Stimulated activated CD8-positive, alpha-beta memory T cell treated with anti-CD3 and anti-CD28 coated beads, Interleukin-4, amount 100 ng/mL, for 4 hours (primary cell): ENCODE data around the gene DSC2.
"Not testable (repeated sequence)": the region's sequence is repeated elsewhere in the genome, so short reads cannot be mapped to it uniquely, and the experiment has no call there.

Experiments
- DNase-seq, 2 donors: peaks; one replicate each; pipeline ENCODE4 v3.0.0-alpha.2; 2020; ENCODE audit warnings: low read depth in 2 of 2, low spot score in 1 of 2

DSC2 gene

DNA sequence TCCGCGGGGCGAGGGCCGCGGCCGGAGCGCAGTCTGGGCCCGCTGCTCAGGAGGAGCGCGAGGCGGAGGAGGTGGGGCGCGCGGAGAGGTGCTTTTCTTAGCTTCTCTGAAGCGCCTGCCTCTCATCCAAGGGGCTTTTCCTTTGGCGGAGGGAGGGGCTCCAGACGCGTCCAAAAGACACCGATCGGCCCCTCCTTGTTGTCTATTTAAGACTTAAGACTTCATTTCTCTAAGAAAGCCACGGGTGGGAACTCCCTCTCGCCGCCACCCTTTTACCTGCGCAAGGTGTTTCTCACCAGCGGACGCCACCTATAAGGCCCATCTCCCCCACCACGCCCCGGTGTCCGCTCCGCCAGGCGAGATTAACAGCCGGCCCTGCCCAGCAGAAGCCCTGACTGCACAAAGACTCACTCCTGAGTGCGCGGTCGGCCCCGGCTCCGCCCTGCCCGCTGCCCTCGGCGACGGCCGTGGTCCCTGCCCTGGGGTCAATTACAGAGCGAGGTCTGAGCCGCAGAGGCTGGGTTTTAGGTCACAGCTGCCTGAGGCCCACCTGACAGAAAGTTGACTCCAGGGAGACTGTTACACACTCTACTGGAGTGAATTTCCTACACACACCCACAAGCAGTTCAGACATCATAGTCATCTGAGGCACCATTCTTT is at the start of gene DSC2:
Gene DSC2 (minus strand): TSS at position 397 of the 660 bp plus-strand sequence. CDS start 450 bp downstream, outside the sequence.
- DNase-seq = no peak

DNA sequence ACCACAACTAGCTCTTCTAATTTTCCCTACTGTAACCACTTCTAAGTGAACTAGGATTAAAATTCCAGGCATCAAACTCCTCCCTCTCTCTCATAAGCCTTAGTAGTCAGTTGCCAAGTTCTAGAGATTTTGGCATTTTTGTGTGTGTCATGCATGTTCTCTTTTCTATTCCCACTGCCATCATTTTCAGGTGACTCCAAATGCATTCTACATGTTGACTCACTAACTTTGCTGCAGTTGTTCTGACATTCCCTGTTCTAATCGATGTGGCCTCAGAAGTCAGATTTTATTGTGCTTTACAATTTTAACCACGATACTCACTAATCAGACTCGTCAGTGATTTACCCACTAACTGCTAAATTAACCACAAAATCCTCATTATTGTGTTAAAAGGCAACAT is 47.1 kb upstream of the DSC2 start:
- no peak for DNase-seq

DNA sequence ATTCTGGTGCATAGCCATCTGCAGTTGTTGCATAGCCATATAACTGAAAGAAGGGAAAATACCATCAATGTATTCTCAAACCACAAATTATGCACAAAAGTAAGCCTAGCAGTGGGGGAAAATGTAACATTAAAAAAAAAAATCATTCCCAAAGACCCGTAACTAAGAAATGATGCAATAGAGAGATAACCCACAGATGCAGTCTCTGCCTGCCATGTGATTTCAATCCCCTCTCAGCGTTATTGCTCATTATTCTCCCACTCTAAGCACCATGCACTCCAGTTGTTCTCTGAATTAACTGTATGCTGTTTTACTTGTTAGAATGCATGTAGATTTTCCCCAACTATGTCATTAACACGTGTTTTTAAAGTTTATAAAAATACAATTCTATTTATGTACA is 46.4 kb upstream of the DSC2 start:
- DNase-seq = no peak

DNA sequence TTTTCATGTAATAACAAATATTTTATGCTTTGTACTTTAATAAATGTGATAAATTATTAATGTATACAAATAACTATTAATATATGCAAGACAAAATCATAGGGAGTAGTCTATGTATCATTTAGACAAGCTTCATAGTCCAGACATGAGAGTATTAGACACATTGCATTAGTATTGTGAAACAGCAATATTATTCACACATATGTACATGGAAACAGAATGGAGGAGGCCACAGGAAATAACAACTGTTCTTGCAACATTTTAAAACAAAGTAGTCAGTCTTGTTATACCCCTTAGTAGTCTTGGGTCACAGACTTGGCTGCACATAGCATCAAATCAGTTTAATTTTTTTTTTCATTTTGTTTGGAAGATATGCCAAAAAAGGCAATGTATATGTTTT is 44.6 kb upstream of the DSC2 start:
- DNase-seq = no peak

DNA sequence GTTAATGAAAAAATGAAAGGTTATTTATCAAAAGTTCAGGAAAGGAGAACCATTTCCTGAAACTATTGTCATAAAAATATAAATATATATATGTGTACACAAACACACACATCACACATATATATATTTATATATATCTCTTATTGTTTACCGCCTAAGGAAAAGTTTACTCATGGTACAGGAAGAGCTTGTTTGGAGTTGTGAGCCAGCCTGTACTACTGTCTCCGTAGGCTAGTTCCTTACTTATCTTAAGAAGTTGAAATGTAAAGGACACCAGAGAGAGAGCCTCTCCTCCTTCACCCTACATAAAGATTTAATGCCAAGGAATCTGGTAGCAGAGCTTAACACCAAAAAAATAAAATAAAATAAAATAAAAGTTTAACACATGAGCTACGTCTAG is 40.8 kb upstream of the DSC2 start:
- DNase-seq = no peak

DNA sequence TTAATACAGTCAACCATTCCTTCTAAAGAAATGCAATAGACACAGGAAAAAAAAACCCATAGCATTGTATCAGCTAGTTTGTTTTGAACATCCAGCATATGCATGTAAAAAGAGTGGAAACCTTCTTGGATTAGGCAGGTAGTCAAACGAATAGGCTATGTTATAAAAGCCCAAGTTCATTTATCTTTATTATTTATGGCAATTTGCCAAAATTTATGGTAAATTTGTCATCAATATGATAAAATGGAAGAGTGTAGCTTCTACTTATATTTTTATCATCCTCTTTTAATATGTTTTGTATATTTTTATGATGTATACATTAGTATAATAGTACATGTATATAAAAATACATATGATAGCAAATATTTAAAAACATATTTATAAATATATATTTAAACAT is 36.5 kb upstream of the DSC2 start:
- no peak for DNase-seq

DNA sequence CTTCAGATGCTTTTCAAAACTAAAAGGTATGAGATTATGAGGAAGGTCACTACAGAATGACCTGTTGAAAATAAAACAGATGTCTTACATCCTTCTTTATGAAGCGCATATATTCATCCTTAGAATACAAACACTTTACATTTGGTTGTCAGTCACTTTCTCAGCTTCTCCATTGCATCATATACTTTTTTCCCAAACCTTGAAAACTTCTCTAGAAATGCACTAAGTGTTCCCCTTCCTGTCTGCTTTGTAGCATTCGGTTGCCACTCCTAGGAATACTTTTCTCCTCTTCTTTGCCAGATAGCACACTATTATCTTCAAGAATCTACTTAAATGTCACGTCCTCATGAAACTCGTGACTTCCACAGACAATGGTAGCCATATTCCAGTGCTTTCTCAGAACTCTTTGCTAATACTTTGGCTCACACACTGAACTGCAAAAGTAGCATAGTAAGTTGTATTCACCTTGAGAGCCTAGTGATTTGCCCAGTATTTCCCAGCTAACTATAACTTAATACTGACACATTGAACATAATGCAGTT is 32.8 kb upstream of the DSC2 start:
- no peak for DNase-seq

DNA sequence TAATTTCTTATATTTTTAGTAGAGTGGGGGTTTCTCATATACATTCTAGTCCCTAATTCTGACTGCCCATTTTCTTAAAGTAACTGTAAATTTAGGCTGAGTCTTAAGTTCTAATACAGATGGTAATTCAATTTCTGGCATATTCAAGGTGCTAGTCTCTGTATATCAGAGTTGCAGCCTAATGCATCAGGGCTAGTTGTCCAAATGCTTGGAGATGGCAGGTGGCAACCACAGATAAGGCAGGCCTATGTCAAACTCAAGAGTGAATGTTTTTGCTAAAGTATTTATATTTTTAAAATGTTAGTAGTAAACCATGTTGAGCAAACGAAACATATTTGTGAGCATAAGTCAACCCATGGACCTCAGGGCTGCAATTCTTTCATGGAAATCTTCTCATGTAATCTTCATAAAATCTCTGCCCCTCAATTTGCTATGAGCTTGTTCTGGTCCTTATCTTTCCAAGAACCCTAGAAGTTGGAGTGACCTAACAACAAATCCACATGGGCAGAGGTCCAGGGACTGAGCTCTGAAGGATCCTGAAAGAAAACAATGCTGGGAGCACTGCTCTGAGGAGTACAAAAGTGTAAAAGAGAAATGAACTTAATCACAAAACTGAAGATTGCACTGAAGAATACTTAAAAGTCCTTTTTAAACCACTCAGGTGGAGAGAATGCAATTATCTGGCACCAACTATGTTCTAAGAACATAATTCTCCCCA is 27.3 kb upstream of the DSC2 start:
- DNase-seq = no peak

DNA sequence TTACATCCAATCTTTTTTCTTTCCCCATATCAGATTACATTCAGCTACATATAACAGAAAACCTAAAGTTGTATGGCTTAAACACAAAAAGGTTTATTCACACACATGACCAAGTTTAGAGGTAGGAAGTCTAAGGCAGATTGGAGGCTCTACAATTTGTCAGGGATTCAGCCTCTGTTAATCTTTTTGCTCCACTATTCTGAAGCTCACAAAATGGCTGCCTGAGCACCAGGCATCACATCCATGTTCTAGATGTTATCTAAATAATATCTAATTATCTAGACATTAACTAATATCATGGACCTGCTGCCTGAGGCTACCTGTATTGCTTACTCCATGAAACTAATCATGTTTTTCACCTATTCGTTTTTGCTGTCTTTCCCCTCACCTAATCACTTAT is 23.7 kb upstream of the DSC2 start:
- no peak for DNase-seq

DNA sequence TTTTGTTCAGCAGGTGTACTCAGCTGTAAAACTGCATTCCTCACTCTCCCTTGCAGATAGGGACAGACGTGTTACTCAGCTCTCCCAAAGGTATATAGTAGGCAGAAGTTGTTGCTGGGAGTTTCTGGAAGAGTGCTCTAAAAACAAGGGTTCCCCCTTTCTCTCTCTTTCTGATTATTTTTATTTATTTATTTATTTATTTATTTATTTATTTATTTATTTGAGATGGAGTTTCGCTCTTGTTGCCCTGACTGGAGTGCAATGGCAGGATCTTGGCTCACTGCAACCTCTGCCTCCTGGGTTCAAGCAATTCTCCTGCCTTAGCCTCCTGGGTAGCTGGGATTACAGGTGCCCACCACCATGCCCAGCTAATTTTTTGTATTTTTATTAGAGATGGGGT is 20.9 kb upstream of the DSC2 start:
- DNase-seq = not testable (repeated sequence)

DNA sequence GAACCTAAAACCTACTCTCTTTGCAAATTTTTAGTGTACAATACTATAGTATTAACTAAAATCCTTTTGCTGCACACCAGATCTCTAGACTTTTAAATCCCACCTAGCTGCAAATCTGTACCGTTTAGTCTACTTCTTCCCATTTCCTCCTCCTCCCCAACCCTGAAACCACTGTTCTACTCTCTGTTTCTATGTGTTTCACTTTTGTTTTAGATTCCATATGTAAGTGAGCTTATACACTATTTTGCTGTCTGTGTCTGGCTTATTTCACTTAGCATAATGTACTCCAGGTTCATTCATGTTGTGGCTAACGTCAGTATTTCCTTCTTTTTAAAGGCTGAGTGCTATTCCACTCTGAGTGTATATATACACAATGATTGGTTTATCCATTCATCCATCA is 18.4 kb upstream of the DSC2 start:
- no peak for DNase-seq

DNA sequence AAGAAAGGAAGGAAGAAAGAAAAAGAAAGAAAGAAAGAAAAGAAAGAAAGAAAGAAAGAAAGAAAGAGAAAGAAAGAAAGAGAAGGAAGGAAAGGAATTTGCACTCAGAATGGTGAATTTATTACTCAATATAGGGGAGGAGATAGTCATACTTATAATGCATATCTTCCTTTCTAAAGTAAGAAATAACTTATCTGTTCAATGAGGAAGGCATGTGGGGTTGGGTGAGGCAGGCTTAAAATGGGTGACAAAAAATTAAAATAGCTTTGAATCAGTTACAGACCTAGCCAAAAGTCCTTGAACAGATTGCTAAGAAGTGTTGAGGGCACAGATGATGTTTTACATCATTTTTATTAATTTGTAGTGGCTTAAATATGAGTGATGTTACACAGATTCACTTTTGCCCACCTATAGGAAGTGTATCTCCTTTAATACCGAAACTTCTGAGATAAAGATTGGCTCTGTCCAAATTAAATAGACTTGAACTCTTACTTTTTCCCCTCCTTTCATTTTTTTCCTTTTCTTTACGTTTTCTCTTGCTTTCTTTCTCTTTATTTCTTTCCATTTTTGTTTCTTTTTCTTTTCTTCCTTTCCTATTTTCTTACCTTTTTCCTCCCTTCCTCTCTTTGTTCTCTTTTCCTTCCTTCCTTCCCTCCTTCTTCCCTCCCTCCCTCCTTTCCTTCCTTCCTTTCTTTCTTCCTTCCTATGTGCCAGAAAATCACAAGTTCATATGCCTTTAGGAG is 14.8 kb upstream of the DSC2 start:
- DNase-seq = no peak

DNA sequence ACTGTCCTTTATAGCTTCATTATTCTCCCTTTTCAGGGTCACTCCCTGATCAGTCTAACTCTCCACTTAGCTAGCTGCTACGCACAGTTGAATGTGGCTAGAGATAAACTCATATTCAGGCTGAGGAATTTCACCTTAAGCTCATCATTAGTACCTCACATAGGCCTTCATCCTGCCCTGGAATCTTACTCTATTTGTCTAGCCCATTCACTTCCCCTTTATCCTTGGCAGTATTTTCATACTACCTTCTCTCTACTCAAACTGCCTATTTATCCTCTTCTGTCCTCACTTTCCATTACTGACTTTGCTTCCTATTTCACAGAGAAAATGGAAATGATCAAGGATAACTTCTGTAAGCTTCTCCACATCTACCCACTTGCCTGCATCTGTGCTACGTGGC is 10.6 kb upstream of the DSC2 start:
- DNase-seq = no peak

DNA sequence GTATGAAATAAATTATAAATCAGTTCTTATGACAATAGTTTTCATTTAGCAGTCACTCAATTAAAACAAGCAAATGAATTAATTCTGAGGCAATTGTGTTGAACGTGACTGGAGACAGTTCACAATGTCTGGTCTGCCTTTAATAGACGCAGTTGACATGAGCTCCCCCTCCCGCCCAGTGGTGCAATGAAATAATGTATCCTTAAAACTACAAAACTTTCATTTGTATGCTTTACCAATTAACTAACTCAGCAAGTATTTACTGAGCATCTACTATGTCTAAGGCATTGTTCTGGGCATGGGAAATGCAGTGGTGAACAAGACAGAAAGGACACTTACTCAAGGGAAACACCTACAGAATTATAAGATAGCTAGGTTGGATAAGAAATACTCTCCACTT is 3.5 kb upstream of the DSC2 start:
- DNase-seq = no peak

DNA sequence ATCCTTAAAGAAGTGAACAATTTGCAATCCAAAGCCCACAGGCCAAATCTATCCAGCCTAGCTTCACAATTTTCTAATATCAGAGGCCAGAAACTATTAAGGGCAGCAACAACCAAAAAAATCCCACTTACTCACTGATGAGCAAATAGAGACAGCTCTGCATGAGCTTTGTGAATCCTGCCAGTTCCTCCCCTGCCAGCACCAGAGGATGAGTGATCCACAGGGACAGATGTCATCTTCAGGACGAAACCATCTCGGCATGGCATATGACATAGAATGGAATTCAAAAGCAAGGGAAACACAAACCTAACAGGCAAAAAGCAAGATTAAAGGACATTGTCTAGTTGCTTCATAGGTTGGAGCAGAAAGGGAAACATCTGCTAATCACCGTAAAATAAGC is 2.2 kb upstream of the DSC2 start:
- no peak for DNase-seq

DNA sequence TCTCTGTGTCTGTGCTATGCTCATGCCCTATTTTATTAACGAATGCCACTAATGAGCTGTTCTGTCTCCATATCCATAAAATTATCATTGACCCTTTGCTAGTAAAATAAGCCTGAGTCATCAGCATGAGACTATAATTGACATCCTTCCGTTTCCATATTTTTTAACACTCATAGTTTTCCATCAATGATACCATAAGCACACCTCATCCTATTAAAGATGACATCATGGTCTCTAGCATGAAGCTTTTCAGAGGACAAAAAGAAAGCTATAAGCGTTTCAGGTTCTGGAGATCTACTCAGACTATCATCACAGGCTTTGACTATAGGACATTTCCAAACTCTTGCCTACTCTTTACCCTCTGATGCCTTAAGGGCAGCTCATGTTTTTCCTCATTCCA is 1.2 kb upstream of the DSC2 start:
- DNase-seq = no peak

DNA sequence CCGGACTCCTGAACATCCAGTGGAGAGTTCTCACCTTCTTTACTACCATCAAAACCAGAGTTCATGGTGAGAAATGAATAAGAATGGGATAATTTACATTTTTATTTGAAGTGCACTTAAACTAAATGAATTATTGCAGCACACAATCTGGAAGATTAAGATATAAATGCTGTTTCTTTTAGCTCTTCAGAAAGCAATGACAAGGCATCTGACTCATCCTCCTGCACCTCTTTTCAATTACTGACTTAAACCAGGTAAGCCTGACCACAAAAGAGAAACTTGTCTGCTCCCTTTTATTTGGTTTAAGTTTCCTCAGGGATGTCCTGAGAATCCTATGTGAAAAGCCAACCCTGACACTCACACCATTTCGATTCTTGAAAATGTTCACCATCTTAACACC is 720 bp upstream of the DSC2 start:
- no peak for DNase-seq

DNA sequence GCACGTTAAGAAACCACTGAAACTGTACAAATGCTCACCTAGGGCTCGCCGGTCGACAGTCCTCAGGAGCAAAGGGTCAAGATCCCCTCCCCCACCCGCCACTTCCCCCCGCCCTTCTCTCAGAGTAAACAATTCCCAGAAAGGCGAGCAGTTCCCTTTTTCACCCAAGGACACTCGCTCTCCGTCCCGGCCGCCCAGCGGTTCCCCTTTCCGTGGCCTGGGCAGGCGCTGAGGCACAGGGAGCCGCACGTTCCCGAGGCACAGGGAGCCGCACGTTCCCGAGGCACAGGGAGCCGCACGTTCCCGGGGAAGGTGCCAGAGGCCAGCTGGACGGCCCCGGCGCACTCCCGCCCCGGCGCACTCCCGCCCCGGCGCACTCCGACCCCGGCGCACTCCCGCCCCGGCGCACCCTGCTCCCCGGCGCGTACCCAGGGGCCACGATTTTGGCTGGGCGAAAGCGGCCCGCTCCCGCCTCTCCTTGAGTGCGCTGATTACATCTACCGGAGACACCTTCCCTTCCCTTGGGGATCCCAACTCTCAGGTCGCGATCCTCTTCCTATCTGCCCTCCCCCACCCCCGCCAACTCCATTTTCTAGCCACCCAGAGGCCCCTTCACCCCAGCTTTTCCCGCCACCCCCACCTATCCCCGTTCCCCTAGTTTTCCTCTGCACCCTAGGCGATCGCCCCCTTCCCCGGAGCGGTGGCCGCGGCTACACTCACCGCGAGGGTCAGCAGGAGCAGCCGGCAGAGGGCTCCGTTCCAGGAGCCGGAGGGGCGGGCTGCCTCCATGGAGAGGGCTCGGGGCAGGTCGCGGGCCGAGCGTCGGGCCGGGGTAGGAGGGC is 817 bp downstream of the DSC2 start:
- DNase-seq = no peak

DNA sequence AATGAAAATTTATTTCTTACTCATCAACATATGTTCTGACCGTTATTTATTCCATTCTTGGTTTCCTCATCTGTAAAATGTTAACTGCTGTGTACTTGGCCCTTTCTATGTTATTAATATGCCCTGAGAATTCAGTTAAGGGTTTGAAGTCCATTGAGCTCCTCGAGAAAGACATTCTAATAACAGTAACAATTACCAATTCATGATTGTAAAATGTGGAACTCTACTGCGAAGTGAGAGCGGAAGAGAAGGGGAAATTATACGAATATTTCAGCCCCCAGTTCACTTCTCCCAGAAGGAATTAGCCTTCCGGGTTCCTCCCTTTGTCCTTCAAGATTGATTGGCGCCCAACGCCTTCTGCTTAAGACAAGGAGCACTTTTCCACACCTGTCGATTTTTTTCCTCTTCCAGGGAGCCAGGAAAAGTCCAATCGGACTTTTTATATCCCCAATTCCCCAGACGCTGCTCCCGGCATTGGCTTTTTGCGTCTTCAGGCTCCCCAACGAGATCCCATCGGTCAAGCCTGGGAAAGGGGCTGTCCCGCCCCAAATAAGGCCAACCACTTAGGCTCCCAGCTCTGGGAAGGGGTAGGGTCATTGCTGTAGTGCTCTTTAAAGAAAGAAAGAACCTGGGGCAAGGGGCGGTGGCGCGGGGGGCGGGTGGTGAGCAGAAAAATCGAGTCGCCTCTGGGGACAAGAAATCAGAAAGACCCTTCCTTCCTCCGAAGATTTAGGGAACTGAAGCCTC is 1.6 kb downstream of the DSC2 start:
- DNase-seq = no peak

DNA sequence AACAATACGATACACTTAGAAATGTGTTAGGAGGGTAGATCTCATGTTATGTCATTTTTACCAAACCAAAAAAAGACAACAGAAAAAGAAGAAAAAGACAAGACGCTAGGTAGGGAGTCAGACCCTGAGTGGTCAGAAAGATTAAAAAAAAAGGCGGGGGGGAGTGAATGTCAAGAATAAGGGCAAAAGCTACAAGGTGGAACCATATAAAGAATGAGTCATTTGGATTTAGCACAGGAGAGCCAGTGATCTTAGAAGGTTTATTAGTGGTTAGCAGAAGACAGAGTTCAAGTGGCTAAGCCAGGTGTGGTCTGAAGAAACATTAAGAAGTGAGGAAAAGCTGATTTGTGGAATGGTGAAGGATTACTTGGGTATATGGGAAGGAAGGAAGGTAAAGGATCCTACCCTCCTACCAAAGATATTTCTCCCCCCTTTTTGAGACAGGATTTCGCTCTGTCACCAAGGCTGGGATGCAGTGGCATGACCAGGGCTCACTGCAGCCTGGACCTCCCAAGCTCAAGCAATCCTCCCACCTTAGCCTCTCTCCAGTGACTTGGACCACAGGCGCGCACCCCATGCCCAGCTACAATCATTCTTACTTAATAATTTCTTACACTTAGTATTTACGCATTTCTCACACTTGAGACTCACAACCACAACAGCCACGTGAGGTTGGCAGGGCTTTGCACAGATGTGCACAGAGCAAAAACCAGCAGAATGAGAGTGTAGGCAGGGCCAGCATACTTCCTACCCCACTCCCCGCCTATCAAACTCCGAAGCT is 2.6 kb downstream of the DSC2 start:
- DNase-seq = no peak
